ENCODE measurements around the gene SLC7A14. TPM values are rescaled to one million over a fixed set of nuclear protein-coding genes. Genes with fewer than 3 reads are reported as not detected.

Gene SLC7A14
- total and polyA plus RNA-seq, 12 donors, result under 0.01 TPM; not detected in 11

GRCh38 chr3:170423001-170423615 lies 162.8 kb downstream of the SLC7A14 start:
- intact Hi-C loops (cut with DNase I), result loop anchor here in 1 of 10 donors (10.0 kb wide), 1 partner anchor 82 kb away; no protein-coding TSS in a partner anchor
- peaks cover 0 to 5% (median 0%) of the 10 kb centered on the region in 9 donors for H3K36me3 ChIP-seq
- WGBS, 2 donors, result 74 to 90% methylated on average over 8 of the region's 8 CpGs
- H3K27ac ChIP-seq, result no peak overlapping the region
- peaks cover 0 to 33% (median 18%) of the 10 kb centered on the region in 7 donors for H3K27me3 ChIP-seq
- peaks cover 12 to 33% (median 27%) of the 10 kb centered on the region in 9 donors for H3K4me1 ChIP-seq
- no peak overlapping the region for H3K4me3 ChIP-seq
- ATAC-seq, result no peak
- no peaks in the 10 kb centered on the region for H3K9me3 ChIP-seq
- no peak for TF ChIP-seq CTCF (IDR thresholded peaks at IDR 0.05)
- no peak for DNase-seq

GRCh38 chr3:170421758-170422157 lies 164.1 kb downstream of the SLC7A14 start:
- H3K4me3 ChIP-seq, result peak overlapping the region in 5 of 10 donors; percentile 14 to 63 (median 46)
- 81 to 87% methylated on average over 2 of the region's 2 CpGs for WGBS, 2 donors

GRCh38 chr3:170421111-170421641 lies 164.7 kb downstream of the SLC7A14 start:
- H3K4me3 ChIP-seq, result peak overlapping the region in 6 of 10 donors; percentile 14 to 63 (median 50)
- peaks cover 0 to 52% (median 36%) of the 10 kb centered on the region in 7 donors for H3K27me3 ChIP-seq
- peak overlapping the region in 8 of 10 donors; percentile 0 to 79 (median 48) for H3K27ac ChIP-seq
- intact Hi-C loops (cut with DNase I), result loop anchor here in 1 of 10 donors (10.0 kb wide), 1 partner anchor 84 kb away; no protein-coding TSS in a partner anchor
- peak in 1 of 2 donors; percentile 13 for DNase-seq
- peaks cover 12 to 39% (median 28%) of the 10 kb centered on the region in 9 donors for H3K4me1 ChIP-seq
- 45 to 49% methylated on average over 12 of the region's 12 CpGs for WGBS, 2 donors
- no peak for TF ChIP-seq CTCF (IDR thresholded peaks at IDR 0.05)
- peaks cover 0 to 5% (median 0%) of the 10 kb centered on the region in 9 donors for H3K36me3 ChIP-seq
- H3K9me3 ChIP-seq, result no peaks in the 10 kb centered on the region
- peak in 5 of 8 donors; percentile 17 to 62 (median 27) for ATAC-seq

More at GRCh38 chr3:170421758-170422157, 164.1 kb downstream of the SLC7A14 start:
- ATAC-seq (no peak), DNase-seq (no peak)
- H3K9me3 ChIP-seq, result no peaks in the 10 kb centered on the region
- no peak for TF ChIP-seq CTCF (IDR thresholded peaks at IDR 0.05)
- H3K36me3 ChIP-seq, result peaks cover 0 to 5% (median 0%) of the 10 kb centered on the region in 9 donors
- intact Hi-C loops (cut with DNase I), result loop anchor here in 1 of 10 donors (10.0 kb wide), 1 partner anchor 83 kb away; no protein-coding TSS in a partner anchor
- peak overlapping the region in 4 of 10 donors; percentile 0 to 79 (median 64) for H3K27ac ChIP-seq
- peaks cover 12 to 39% (median 28%) of the 10 kb centered on the region in 9 donors for H3K4me1 ChIP-seq
- H3K27me3 ChIP-seq, result peaks cover 0 to 46% (median 30%) of the 10 kb centered on the region in 7 donors

- peak overlapping the region in 9 of 10 donors; percentile 37 to 63 (median 50) for H3K4me3 ChIP-seq
- H3K36me3 ChIP-seq, result peaks cover 0 to 5% (median 0%) of the 10 kb centered on the region in 9 donors
- DNase-seq (no peak), ATAC-seq (peak in 2 of 8 donors; percentile 48 to 55)
- H3K9me3 ChIP-seq, result no peaks in the 10 kb centered on the region
- H3K27ac ChIP-seq, result peak overlapping the region in 8 of 10 donors; percentile 2 to 79 (median 51)
- no peak for TF ChIP-seq CTCF (IDR thresholded peaks at IDR 0.05)
- H3K4me1 ChIP-seq, result peaks cover 12 to 39% (median 28%) of the 10 kb centered on the region in 9 donors
- H3K27me3 ChIP-seq, result peaks cover 0 to 53% (median 39%) of the 10 kb centered on the region in 7 donors
- intact Hi-C loops (cut with DNase I), result loop anchor here in 1 of 10 donors (10.0 kb wide), 1 partner anchor 84 kb away; no protein-coding TSS in a partner anchor
- 38 to 48% methylated on average over 17 of the region's 17 CpGs for WGBS, 2 donors
These were observed 165.5 kb downstream of the SLC7A14 start for GRCh38 chr3:170420307-170420821.
